ENCODE data around the gene SETD4.

DNA sequence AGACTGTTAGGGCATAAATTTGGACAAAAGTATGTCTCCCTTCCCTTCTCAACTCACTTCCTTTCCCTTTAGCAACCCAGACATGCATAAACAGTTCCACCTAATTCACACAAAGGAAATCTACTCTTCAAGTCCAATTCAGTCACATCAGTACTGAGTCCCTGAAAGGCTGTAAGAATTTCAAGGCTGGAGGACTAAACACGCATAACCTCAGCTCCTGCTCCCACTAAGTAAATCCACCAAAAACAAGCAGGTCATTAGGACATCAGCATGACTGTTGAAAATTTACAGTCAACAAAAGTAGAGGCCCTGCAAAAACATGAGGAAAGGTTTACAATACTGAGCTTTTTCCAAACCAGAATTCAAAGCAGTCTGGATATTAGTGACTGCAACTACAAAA is 18.4 kb downstream of the SETD4 start:
- no peak for TF ChIP-seq POLR2A (IDR thresholded peaks at IDR 0.05)
- TF ChIP-seq, protein P1, sequence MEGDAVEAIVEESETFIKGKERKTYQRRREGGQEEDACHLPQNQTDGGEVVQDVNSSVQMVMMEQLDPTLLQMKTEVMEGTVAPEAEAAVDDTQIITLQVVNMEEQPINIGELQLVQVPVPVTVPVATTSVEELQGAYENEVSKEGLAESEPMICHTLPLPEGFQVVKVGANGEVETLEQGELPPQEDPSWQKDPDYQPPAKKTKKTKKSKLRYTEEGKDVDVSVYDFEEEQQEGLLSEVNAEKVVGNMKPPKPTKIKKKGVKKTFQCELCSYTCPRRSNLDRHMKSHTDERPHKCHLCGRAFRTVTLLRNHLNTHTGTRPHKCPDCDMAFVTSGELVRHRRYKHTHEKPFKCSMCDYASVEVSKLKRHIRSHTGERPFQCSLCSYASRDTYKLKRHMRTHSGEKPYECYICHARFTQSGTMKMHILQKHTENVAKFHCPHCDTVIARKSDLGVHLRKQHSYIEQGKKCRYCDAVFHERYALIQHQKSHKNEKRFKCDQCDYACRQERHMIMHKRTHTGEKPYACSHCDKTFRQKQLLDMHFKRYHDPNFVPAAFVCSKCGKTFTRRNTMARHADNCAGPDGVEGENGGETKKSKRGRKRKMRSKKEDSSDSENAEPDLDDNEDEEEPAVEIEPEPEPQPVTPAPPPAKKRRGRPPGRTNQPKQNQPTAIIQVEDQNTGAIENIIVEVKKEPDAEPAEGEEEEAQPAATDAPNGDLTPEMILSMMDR (IDR thresholded peaks at IDR 0.05), result no peak
